ENCODE measurements around the gene ZSWIM4. TPM values are rescaled to one million over a fixed set of nuclear protein-coding genes. Genes with fewer than 3 reads are reported as not detected.

The ZSWIM4 gene
- polyA plus RNA-seq, 1 donor from 2014 or later: 4.7 TPM

GRCh38 chr19:13838435-13839129, 43.3 kb downstream of the ZSWIM4 start:
- no peaks in the 10 kb centered on the region for H3K79me2 ChIP-seq (replicated peaks; ENCODE audit: insufficient read depth, low read length)
- no peaks in the 10 kb centered on the region for H3K36me3 ChIP-seq (ENCODE audit: insufficient read depth, low read length)
- no peaks in the 10 kb centered on the region for H3K9me2 ChIP-seq (ENCODE audit: insufficient read depth, low read length)
- H3K9ac ChIP-seq (ENCODE audit: low read length): no peak overlapping the region
- H3F3A ChIP-seq (ENCODE audit: insufficient read depth, low read length, poor library complexity, severe bottlenecking): no peaks in the 10 kb centered on the region
- H4K20me1 ChIP-seq (ENCODE audit: insufficient read depth): no peaks in the 10 kb centered on the region
- no peak overlapping the region for H3K4me3 ChIP-seq (ENCODE audit: low read length)
- no peak overlapping the region for H2AFZ ChIP-seq (ENCODE audit: low read depth, low read length)
- H3K4me2 ChIP-seq (ENCODE audit: low read length): no peak overlapping the region
- no peaks in the 10 kb centered on the region for H3K9me3 ChIP-seq (ENCODE audit: low read length)
- TF ChIP-seq MXI1 (conservative IDR thresholded peaks at IDR 0.05; ENCODE audit: poor library complexity, severe bottlenecking) (no peak), EP300 (conservative IDR thresholded peaks at IDR 0.05; ENCODE audit: poor library complexity, severe bottlenecking) (no peak), POLR2AphosphoS5 (IDR thresholded peaks at IDR 0.05) (no peak), EZH2 (IDR thresholded peaks at IDR 0.05; ENCODE audit: borderline replicate concordance, insufficient read depth, low read length, poor library complexity, severe bottlenecking) (no peak), RAD21 (conservative IDR thresholded peaks at IDR 0.05) (no peak), SMC3 (conservative IDR thresholded peaks at IDR 0.05; ENCODE audit: poor library complexity) (no peak), TAF1 (IDR thresholded peaks at IDR 0.05; ENCODE audit: low read depth) (no peak)
- TF ChIP-seq, protein P1, sequence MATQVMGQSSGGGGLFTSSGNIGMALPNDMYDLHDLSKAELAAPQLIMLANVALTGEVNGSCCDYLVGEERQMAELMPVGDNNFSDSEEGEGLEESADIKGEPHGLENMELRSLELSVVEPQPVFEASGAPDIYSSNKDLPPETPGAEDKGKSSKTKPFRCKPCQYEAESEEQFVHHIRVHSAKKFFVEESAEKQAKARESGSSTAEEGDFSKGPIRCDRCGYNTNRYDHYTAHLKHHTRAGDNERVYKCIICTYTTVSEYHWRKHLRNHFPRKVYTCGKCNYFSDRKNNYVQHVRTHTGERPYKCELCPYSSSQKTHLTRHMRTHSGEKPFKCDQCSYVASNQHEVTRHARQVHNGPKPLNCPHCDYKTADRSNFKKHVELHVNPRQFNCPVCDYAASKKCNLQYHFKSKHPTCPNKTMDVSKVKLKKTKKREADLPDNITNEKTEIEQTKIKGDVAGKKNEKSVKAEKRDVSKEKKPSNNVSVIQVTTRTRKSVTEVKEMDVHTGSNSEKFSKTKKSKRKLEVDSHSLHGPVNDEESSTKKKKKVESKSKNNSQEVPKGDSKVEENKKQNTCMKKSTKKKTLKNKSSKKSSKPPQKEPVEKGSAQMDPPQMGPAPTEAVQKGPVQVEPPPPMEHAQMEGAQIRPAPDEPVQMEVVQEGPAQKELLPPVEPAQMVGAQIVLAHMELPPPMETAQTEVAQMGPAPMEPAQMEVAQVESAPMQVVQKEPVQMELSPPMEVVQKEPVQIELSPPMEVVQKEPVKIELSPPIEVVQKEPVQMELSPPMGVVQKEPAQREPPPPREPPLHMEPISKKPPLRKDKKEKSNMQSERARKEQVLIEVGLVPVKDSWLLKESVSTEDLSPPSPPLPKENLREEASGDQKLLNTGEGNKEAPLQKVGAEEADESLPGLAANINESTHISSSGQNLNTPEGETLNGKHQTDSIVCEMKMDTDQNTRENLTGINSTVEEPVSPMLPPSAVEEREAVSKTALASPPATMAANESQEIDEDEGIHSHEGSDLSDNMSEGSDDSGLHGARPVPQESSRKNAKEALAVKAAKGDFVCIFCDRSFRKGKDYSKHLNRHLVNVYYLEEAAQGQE (IDR thresholded peaks at IDR 0.05; ENCODE audit: borderline replicate concordance): no peak
- TF ChIP-seq, protein P2, sequence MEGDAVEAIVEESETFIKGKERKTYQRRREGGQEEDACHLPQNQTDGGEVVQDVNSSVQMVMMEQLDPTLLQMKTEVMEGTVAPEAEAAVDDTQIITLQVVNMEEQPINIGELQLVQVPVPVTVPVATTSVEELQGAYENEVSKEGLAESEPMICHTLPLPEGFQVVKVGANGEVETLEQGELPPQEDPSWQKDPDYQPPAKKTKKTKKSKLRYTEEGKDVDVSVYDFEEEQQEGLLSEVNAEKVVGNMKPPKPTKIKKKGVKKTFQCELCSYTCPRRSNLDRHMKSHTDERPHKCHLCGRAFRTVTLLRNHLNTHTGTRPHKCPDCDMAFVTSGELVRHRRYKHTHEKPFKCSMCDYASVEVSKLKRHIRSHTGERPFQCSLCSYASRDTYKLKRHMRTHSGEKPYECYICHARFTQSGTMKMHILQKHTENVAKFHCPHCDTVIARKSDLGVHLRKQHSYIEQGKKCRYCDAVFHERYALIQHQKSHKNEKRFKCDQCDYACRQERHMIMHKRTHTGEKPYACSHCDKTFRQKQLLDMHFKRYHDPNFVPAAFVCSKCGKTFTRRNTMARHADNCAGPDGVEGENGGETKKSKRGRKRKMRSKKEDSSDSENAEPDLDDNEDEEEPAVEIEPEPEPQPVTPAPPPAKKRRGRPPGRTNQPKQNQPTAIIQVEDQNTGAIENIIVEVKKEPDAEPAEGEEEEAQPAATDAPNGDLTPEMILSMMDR (IDR thresholded peaks at IDR 0.05; ENCODE audit: poor library complexity, severe bottlenecking): no peak
- H3K27me3 ChIP-seq (ENCODE audit: insufficient read depth, low read depth, low read length): peaks cover 11% of the 10 kb centered on the region
- no peak overlapping the region for H3K27ac ChIP-seq (ENCODE audit: low read length)

DNA sequence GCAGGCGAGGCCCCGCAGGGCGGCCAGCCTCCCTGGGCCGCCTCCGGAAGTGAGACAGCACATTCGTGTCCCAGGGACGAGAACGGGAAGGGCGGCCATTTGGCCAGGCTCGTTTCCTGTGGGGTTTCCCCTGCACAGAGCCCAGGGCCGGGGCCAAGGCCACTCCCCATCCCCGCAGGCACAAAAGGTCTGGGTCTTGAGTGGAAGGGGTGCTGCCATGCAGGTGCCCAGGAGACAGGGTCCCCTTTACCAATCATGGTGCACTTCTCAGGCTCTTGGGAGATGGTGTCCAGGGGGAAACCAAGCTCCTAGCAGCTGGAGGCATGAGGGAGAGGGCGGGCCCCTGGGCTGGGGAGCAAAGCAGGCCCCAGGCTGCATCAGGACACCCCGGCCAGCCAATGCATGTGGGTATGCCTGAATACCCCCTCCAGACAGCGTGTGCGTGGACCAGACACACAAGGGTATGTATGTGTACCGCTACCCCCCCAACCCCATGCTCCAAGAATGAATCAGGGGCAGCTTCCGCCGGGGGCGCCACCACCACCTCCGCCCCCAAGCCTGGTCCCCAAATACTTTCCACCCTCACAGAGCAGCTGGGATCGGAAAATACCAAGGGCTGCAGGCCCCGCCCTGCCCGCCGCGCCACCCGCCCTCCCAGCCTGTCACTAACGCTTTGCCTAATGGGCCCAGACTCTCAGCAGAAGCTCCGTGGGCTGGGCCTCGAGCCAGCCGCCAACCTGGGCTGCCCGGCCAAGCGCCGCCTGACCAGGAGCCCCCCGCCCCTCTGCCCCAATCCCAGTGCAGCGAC, 44.1 kb downstream of the ZSWIM4 start:
- H3K9ac ChIP-seq (ENCODE audit: low read length): no peak overlapping the region
- no peaks in the 10 kb centered on the region for H3K9me2 ChIP-seq (ENCODE audit: insufficient read depth, low read length)
- no peak overlapping the region for H3K4me3 ChIP-seq (ENCODE audit: low read length)
- H3K36me3 ChIP-seq (ENCODE audit: insufficient read depth, low read length): no peaks in the 10 kb centered on the region
- H3K27ac ChIP-seq (ENCODE audit: low read length): no peak overlapping the region
- no peaks in the 10 kb centered on the region for H3F3A ChIP-seq (ENCODE audit: insufficient read depth, low read length, poor library complexity, severe bottlenecking)
- H3K9me3 ChIP-seq (ENCODE audit: low read length): no peaks in the 10 kb centered on the region
- no peaks in the 10 kb centered on the region for H4K20me1 ChIP-seq (ENCODE audit: insufficient read depth)
- no peak overlapping the region for H2AFZ ChIP-seq (ENCODE audit: low read depth, low read length)
- H3K79me2 ChIP-seq (replicated peaks; ENCODE audit: insufficient read depth, low read length): no peaks in the 10 kb centered on the region
- H3K4me2 ChIP-seq (ENCODE audit: low read length): no peak overlapping the region
- peaks cover 11% of the 10 kb centered on the region for H3K27me3 ChIP-seq (ENCODE audit: insufficient read depth, low read depth, low read length)
- no peak for TF ChIP-seq RAD21 (conservative IDR thresholded peaks at IDR 0.05)
- TF ChIP-seq, protein P1 (IDR thresholded peaks at IDR 0.05; ENCODE audit: borderline replicate concordance): no peak
- TF ChIP-seq, protein P2 (IDR thresholded peaks at IDR 0.05; ENCODE audit: poor library complexity, severe bottlenecking): no peak
- TF ChIP-seq EP300 (conservative IDR thresholded peaks at IDR 0.05; ENCODE audit: poor library complexity, severe bottlenecking): no peak
- no peak for TF ChIP-seq MXI1 (conservative IDR thresholded peaks at IDR 0.05; ENCODE audit: poor library complexity, severe bottlenecking)
- TF ChIP-seq POLR2AphosphoS5 (IDR thresholded peaks at IDR 0.05): no peak
- no peak for TF ChIP-seq TAF1 (IDR thresholded peaks at IDR 0.05; ENCODE audit: low read depth)
- TF ChIP-seq EZH2 (IDR thresholded peaks at IDR 0.05; ENCODE audit: borderline replicate concordance, insufficient read depth, low read length, poor library complexity, severe bottlenecking): no peak
- TF ChIP-seq SMC3 (conservative IDR thresholded peaks at IDR 0.05; ENCODE audit: poor library complexity): no peak

Data from neural cell (in vitro differentiated cells).